ENCODE measurements around the gene SLC33A1.

DNA sequence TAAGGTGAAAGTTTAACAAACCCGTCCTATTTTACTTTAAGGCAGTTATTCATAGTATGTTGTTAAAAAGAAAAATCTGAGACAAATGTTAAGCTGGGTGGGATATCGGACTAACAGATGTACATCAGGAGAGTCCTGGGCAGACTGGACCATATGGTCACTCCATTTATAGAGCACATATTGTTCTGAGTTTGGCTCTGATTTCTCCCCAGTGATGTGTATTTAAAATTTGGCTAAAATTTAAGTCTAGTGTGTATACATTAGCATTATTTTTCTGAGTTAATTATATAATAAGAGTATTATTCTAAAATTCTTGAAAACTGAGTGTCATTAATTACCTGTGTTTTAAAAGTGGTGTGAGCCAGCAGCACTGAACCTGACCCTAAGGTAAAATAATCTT lies 22.3 kb upstream of the SLC33A1 start:
- TF ChIP-seq, protein P1, sequence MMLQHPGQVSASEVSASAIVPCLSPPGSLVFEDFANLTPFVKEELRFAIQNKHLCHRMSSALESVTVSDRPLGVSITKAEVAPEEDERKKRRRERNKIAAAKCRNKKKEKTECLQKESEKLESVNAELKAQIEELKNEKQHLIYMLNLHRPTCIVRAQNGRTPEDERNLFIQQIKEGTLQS (CRISPR knock-in tag; conservative IDR thresholded peaks at IDR 0.05) = no peak
- TF ChIP-seq, protein P2, sequence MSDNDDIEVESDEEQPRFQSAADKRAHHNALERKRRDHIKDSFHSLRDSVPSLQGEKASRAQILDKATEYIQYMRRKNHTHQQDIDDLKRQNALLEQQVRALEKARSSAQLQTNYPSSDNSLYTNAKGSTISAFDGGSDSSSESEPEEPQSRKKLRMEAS (CRISPR knock-in tag; IDR thresholded peaks at IDR 0.05) = no peak
- TF ChIP-seq, protein P3, sequence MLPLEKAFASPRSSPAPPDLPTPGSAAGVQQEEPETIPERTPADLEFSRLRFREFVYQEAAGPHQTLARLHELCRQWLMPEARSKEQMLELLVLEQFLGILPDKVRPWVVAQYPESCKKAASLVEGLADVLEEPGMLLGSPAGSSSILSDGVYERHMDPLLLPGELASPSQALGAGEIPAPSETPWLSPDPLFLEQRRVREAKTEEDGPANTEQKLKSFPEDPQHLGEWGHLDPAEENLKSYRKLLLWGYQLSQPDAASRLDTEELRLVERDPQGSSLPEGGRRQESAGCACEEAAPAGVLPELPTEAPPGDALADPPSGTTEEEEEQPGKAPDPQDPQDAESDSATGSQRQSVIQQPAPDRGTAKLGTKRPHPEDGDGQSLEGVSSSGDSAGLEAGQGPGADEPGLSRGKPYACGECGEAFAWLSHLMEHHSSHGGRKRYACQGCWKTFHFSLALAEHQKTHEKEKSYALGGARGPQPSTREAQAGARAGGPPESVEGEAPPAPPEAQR (CRISPR knock-in tag; IDR thresholded peaks at IDR 0.05) = no peak
- TF ChIP-seq, protein P4, sequence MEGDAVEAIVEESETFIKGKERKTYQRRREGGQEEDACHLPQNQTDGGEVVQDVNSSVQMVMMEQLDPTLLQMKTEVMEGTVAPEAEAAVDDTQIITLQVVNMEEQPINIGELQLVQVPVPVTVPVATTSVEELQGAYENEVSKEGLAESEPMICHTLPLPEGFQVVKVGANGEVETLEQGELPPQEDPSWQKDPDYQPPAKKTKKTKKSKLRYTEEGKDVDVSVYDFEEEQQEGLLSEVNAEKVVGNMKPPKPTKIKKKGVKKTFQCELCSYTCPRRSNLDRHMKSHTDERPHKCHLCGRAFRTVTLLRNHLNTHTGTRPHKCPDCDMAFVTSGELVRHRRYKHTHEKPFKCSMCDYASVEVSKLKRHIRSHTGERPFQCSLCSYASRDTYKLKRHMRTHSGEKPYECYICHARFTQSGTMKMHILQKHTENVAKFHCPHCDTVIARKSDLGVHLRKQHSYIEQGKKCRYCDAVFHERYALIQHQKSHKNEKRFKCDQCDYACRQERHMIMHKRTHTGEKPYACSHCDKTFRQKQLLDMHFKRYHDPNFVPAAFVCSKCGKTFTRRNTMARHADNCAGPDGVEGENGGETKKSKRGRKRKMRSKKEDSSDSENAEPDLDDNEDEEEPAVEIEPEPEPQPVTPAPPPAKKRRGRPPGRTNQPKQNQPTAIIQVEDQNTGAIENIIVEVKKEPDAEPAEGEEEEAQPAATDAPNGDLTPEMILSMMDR (IDR thresholded peaks at IDR 0.05) = no peak
- TF ChIP-seq SP1 (CRISPR knock-in tag; conservative IDR thresholded peaks at IDR 0.05) (no peak), CREB1 (CRISPR knock-in tag; IDR thresholded peaks at IDR 0.05) (no peak), ESRRA (CRISPR knock-in tag; IDR thresholded peaks at IDR 0.05; ENCODE audit: borderline replicate concordance) (no peak), JAZF1 (CRISPR knock-in tag; IDR thresholded peaks at IDR 0.05) (no peak), NFYB (CRISPR knock-in tag; conservative IDR thresholded peaks at IDR 0.05; ENCODE audit: low read depth) (no peak), ZNF232 (CRISPR knock-in tag; IDR thresholded peaks at IDR 0.05) (no peak)
- TF ChIP-seq, protein P5, sequence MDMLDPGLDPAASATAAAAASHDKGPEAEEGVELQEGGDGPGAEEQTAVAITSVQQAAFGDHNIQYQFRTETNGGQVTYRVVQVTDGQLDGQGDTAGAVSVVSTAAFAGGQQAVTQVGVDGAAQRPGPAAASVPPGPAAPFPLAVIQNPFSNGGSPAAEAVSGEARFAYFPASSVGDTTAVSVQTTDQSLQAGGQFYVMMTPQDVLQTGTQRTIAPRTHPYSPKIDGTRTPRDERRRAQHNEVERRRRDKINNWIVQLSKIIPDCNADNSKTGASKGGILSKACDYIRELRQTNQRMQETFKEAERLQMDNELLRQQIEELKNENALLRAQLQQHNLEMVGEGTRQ (CRISPR knock-in tag; IDR thresholded peaks at IDR 0.05) = no peak
- TF ChIP-seq, protein P6, sequence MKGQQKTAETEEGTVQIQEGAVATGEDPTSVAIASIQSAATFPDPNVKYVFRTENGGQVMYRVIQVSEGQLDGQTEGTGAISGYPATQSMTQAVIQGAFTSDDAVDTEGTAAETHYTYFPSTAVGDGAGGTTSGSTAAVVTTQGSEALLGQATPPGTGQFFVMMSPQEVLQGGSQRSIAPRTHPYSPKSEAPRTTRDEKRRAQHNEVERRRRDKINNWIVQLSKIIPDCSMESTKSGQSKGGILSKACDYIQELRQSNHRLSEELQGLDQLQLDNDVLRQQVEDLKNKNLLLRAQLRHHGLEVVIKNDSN (CRISPR knock-in tag; IDR thresholded peaks at IDR 0.05) = no peak
- TF ChIP-seq, protein P7, sequence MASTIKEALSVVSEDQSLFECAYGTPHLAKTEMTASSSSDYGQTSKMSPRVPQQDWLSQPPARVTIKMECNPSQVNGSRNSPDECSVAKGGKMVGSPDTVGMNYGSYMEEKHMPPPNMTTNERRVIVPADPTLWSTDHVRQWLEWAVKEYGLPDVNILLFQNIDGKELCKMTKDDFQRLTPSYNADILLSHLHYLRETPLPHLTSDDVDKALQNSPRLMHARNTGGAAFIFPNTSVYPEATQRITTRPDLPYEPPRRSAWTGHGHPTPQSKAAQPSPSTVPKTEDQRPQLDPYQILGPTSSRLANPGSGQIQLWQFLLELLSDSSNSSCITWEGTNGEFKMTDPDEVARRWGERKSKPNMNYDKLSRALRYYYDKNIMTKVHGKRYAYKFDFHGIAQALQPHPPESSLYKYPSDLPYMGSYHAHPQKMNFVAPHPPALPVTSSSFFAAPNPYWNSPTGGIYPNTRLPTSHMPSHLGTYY (CRISPR knock-in tag; IDR thresholded peaks at IDR 0.05) = no peak

All from WTC11 (cell line).